ENCODE measurements around the gene CHRNA4. TPM values are rescaled to one million over a fixed set of nuclear protein-coding genes. Genes with fewer than 3 reads are reported as not detected.

Gene CHRNA4
- total RNA-seq, 4 donors from 2014 or later, result 0.54 to 6.3 (median 1.9) TPM

GRCh38 chr20:63355781-63356295 lies 5.3 kb downstream of the CHRNA4 start:
- no peak for DNase-seq
- Histone ChIP-seq H3K9me3 (no peaks in the 10 kb centered on the region), H3K36me3 (no peaks in the 10 kb centered on the region), H3K4me3 (replicated peaks in 1 of 3) (no peak overlapping the region), H3K4me1 (peaks cover 23 to 36% of the 10 kb centered on the region in 2 donors), H3K27ac (no peak overlapping the region), H3K27me3 (no peaks in the 10 kb centered on the region)
- 100% methylated on average over 8 of the region's 11 CpGs; no CpG with 5 or more reads in 1 of the 2 donors for WGBS, 2 donors
- TF ChIP-seq POLR2A (IDR thresholded peaks at IDR 0.05) (no peak), CTCF (IDR thresholded peaks at IDR 0.05) (no peak)
- intact Hi-C loops (cut with DNase I), result no loop called here

- no peak overlapping the region for H3K4me3 ChIP-seq (replicated peaks in 1 of 3)
- TF ChIP-seq CTCF (IDR thresholded peaks at IDR 0.05), result no peak
- TF ChIP-seq POLR2A (IDR thresholded peaks at IDR 0.05), result no peak
- DNase-seq, result no peak
- no peaks in the 10 kb centered on the region for H3K9me3 ChIP-seq
- WGBS, 2 donors, result 93 to 96% methylated on average over 16 to 19 of the region's 25 CpGs
- no peaks in the 10 kb centered on the region for H3K27me3 ChIP-seq
- intact Hi-C loops (cut with DNase I), result no loop called here
- H3K27ac ChIP-seq, result no peak overlapping the region
- H3K36me3 ChIP-seq, result no peaks in the 10 kb centered on the region
- H3K4me1 ChIP-seq, result peaks cover 23 to 33% of the 10 kb centered on the region in 2 donors
These were observed 6.4 kb downstream of the CHRNA4 start for GRCh38 chr20:63354636-63355350.

- H3K4me1 ChIP-seq, result peaks cover 18 to 24% of the 10 kb centered on the region in 2 donors
- no peak overlapping the region for H3K4me3 ChIP-seq (replicated peaks in 1 of 3)
- intact Hi-C loops (cut with DNase I), result no loop called here
- H3K27ac ChIP-seq, result peak overlapping the region; percentile 12 to 68 (median 45)
- TF ChIP-seq CTCF (IDR thresholded peaks at IDR 0.05), result no peak
- TF ChIP-seq POLR2A (IDR thresholded peaks at IDR 0.05), result no peak
- no peaks in the 10 kb centered on the region for H3K27me3 ChIP-seq
- no peak for DNase-seq
- no peaks in the 10 kb centered on the region for H3K9me3 ChIP-seq
- H3K36me3 ChIP-seq, result no peaks in the 10 kb centered on the region
- WGBS, 2 donors, result no CpG with 5 or more reads among the region's 12 CpGs
These were observed 8.3 kb downstream of the CHRNA4 start for GRCh38 chr20:63352811-63353221.

GRCh38 chr20:63351811-63352591 lies 9.1 kb downstream of the CHRNA4 start:
- H3K4me1 ChIP-seq, result peaks cover 12 to 18% of the 10 kb centered on the region in 2 donors
- TF ChIP-seq POLR2A (IDR thresholded peaks at IDR 0.05), result peak in 1 of 2 donors; percentile 60
- no peak for TF ChIP-seq CTCF (IDR thresholded peaks at IDR 0.05)
- no peaks in the 10 kb centered on the region for H3K9me3 ChIP-seq
- no peaks in the 10 kb centered on the region for H3K27me3 ChIP-seq
- no peaks in the 10 kb centered on the region for H3K36me3 ChIP-seq
- intact Hi-C loops (cut with DNase I), result no loop called here
- peak overlapping the region in 2 of 3 donors; percentile 45 to 68 for H3K27ac ChIP-seq
- 12 to 13% methylated on average over 6 to 22 of the region's 28 CpGs for WGBS, 2 donors
- H3K4me3 ChIP-seq (replicated peaks in 1 of 3), result no peak overlapping the region
- peak; percentile 99 to 100 for DNase-seq
